SH-SY5Y (cell line): ENCODE results near the gene DGAT2.

Source experiments
- GATA2 ChIP-seq: IDR thresholded peaks from 2 replicates; pipeline ENCODE4 v1.6.1; 2011; ENCODE audit warnings: mild to moderate bottlenecking, low read depth, low read length
- GATA3 ChIP-seq: IDR thresholded peaks from 2 replicates; pipeline ENCODE4 v1.6.1; 2011; ENCODE audit warnings: low read depth, mild to moderate bottlenecking, low read length, moderate library complexity

The DGAT2 gene

DNA sequence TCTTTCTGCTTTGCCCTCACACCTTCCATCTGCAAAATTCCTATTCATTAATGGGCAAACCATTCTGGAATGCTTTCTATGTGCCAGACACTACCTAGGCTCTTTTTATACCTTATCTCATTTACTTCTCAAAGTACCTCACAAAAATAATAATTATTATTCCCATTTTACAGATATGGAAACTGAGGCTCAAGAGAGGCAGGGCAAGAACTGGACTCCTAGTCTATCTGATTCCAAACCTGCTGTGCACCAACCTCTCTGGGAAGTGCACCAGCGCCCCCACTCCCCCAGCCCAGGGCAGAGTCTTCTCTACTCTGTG is 826 bp upstream of the DGAT2 start:
- TF ChIP-seq GATA2 (no peak), GATA3 (no peak)

DNA sequence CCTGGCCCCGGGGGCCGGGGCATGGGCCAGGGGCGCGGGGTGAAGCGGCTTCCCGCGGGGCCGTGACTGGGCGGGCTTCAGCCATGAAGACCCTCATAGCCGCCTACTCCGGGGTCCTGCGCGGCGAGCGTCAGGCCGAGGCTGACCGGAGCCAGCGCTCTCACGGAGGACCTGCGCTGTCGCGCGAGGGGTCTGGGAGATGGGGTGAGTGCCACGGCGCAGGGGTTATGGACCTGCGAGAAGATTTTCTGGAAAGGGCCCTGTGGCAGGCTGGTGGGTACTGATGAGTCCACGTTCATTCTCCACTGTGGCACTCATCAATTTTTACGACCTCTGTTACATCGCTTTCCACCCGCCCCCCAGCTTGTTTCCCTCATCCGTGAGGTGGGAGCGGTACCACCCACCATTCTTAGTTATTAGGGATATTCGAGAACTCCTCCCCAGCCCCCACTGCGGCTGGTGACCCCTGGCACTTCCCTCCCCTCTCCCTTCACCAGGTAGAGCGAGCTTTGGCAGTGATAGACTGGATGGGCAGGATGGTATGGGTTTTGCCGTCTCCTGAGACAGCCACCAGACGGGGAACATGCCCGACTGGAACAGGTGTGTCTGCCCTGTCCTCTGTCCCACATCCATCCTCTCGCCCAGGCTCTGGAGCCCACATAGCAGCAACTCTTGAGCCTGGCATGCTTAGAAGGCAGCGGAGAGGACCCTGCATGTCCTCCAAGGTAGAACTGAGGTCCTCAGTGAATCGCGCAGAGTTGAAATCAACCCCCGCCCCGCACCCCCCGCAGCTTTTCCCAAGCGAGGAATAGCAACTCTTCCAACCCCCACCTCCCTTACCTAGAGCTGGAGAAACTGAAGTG is 562 bp downstream of the DGAT2 start:
- TF ChIP-seq GATA2 (no peak), GATA3 (no peak)

DNA sequence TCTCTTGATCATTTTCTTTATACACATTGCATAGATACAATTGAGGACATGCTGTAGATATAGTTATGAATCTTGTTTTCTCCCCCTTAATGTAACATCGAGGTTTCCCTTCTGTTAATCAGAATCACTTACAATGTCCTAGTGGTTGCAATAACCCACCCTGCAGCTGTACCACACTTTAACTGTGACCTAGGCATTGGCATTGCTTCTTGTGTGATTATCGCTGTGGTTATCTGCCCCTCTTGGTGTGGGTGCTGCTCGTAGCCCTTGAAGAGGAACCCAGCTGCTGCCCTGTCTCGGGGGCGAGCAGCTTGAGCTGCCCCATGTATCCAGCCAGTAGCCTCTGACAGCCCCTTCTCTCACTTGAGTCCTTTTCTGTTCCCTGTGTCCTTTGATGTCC is 1.5 kb downstream of the DGAT2 start:
- no peak for TF ChIP-seq GATA2
- no peak for TF ChIP-seq GATA3

DNA sequence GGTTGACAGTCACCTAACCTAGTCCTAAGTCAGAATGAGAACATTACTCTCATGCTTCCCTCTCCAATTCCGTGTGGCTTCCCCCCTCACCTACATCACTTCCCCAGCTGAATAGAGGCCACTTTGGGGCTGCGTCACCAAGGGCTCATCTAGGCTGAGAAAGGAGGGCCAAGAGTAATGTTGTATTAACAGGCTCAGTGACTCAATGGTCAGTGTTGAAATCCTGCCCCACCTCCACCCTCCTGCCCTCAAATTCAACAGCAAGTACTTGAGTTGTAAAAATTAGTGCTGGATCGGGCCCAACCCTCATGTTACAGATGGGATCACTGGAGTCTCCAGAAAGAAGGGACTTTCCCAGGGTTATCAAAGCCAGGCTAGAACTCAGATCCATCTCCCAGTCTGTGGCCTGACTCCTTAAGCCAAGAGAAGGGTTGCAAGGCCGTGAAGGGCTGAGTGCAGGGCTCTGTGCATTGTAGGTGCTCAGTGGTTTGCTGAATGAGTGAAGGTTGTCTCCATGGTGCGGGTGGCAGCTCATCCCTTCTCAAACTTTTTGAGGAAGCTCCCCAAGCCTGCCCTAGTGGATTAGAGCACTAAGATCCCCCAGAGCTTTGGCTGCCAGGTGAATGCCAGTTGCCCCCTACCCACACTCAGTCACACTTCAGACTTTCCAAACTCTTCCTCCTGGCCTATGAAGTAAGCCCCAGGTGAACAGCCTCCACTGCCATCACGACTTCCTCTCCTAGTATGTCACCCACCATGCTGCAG is 3.2 kb downstream of the DGAT2 start:
- TF ChIP-seq GATA3 (no peak), GATA2 (no peak)

DNA sequence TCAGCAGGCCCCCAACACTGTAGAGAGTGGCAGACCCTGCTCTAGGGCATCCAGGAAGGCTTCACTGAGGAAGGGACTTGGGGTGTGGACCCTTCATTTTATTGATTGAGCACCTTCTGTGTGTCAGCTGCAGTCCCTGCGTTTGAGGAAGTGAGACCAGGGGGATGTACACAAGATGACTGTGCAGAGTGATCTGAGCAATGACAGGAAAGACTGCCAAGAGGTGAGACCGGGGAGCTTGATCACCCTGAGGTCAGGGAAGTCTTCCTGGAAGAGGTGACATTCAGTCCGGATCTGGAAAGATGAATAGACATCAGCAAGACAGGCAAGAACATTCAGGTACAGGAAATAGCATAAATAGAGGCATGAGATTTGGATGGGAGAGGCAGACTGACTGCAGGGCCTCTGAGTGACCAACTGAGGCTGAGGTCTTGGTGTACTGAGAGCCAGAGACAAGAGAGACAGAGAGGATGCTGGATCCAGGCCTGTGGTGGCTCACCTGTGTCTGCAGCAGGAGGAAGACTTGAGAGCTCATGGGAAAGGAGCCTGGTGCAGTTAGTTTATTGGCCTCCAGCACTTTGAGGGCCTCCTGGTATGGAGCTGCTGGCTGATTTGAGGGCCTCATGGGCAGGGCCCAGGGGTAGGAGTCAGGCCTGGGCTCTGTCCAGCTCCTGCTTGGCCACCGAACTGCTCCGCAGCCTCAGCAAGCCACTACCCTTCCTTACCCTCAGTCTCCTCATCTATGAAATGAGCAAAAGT is 5.2 kb downstream of the DGAT2 start:
- no peak for TF ChIP-seq GATA3
- TF ChIP-seq GATA2: no peak

DNA sequence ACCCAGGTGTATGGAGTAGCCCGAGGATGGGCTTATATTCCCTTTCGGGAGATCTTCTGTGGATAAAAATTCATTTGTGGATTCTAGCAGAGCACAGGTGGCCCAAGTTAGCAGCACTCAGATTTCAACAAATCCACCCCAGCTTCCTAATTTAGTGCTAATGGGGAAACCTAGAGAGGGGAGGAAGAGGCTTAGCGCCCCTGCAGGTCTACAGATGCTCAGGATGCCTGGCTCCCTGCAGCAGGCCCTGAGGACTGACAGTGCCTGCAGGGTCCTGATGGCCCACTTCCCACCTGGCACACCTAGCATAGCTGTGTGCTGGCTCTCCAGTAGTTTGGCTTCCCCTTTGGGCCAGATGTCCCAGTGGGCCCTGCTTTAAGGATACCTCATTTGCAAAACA is 6.5 kb downstream of the DGAT2 start:
- TF ChIP-seq GATA3 (no peak), GATA2 (no peak)

DNA sequence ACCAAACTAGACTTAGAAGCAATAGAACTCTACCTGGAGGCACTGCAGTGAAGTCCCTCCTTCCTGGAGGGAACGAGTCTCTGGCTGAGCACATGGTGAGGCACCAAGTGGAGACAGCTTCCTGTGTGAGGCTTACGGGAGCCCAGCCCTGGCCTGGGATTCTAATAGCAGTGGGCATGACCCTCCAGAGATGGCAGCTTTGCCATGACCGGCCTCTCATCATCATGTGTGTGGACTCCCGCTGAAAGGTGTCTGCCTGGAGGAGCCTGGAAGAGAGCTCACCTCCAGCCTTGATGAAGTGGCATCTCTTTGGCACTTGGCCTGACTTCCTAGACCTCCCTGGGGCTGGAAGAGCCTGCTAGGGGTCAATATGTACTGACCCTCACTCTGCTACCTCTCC is 8.0 kb downstream of the DGAT2 start:
- TF ChIP-seq GATA3 (no peak), GATA2 (no peak)

DNA sequence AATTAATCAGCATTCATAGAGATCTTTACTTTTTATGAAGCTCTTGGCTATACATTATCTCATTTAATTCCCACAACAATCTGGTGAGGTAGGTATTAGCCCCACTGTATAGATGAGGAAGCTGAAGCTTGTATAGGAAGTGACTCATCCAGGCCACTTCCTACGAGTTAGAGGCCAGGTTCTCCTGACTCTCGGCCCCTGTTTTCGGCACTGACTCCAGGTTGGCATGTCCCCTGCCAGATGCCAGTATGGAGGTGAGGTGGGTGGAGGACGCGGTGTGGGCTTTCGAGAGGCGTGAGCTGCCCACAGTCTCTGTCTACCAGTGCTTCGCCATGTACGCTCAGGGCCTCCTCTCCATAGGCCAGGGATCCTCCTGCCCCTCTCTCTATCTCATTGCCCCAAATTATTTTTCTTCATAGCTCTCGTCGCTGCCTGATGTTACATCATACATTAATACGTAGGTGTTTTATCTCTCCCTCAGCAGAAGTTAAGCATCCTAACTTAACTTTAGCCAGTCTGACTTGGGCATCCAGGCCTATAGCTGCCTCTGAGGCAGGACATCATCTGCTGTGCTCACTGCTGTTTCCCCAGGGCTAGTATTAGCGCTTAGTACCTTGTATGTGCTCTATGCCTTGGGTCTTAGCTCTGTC is 9.0 kb downstream of the DGAT2 start:
- TF ChIP-seq GATA3 (no peak), GATA2 (no peak)

DNA sequence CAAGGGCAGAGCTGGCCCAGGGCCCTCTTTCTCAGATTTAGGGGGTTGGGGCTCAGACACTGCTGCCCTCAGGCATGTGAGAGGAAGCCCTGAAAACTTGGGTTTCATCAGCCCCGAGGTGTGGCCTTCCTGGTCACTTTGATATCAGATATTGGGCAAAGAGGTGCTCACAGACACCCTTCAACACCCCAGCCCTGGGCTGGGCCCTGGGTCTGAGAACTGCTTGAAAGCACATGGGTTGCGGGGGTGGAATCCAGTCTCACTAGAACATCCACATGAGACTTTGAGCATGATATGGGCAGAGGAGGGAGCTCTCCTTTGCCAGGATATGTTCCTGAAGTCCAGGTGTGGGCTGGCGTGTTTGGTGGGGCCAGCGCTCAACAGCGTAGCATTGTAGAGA is 10.4 kb downstream of the DGAT2 start:
- TF ChIP-seq GATA2 (no peak), GATA3 (no peak)

DNA sequence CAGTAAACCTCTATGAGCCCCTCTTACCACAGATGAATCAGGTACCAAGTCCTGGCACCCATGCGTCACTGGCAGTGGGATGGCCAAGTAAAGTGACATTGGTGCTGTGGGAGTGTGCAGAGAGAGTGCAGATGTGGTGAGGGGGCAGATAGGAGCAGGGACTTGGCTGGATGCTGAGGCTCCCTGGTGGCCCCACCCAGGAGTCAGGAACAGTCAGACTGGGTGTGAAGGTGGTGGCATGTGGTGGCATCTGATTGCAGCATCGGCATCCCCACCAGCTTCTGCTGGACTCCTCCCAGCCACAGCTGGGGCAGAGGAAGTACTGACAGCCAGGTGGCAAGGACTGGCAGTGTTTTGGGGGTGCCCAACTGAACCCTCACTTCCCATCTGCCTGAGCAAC is 11.4 kb downstream of the DGAT2 start:
- TF ChIP-seq GATA3 (no peak), GATA2 (no peak)

DNA sequence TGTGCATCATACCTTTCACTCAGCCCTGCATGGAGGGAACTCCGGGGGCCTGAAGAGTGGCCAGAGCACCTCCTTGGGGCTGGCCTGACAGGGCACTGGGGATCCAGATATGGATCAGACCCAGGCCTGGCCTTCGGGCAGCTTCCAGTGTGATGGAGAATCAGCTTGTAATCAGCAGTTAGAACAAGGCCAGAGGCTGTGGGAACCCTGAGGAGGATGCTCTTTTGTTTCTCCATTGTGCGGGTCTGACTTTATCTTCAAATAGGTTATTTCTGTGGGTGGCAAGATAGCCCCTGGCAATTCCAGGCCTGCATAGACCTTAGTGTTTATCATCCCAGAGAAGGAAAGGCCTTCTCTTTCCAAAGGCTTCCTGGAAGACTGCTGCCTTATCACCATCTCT is 12.3 kb downstream of the DGAT2 start:
- no peak for TF ChIP-seq GATA3
- TF ChIP-seq GATA2: peak; percentile 45; the same call in 1 of the 2 replicates

DNA sequence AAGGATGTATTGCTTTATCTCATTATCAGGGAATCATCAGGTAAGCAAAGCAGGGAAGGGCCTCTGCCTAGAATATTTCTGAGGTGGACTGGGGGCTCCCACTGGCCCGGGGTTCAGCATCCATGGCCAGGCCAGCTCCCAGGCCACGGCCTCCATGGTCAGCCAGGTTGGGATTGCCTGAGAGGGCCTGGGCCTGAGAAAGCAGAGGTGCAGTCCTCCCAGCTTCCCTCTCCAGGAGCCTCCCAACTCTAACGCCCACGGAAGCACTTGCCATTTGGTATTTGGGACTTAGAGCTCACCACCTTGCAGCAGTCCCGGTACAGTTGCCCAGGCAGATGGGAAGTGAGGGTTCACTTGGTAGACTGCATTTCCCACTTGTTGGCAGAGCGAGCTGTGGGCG is 12.7 kb downstream of the DGAT2 start:
- TF ChIP-seq GATA3: no peak
- TF ChIP-seq GATA2: no peak

DNA sequence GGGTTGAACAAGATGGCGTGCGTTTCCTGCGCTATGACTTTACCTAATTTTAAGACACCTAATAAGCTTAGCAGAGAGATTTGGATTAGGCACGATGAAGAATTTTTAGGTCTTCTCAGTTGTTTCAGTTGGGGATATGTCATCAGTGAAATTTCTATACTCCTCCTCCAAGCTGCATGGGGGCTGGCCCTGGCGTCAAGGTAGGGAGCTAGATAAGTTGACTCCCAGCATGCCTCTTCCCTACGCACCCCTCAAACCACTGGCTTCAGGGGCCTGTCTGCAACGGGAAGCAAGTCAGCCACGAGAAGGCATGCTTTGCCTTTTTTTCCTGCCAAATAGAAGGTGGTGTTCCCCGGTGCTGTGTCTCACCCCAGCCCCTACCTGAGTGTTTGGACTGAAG is 13.3 kb downstream of the DGAT2 start:
- TF ChIP-seq GATA2 (no peak), GATA3 (no peak)

DNA sequence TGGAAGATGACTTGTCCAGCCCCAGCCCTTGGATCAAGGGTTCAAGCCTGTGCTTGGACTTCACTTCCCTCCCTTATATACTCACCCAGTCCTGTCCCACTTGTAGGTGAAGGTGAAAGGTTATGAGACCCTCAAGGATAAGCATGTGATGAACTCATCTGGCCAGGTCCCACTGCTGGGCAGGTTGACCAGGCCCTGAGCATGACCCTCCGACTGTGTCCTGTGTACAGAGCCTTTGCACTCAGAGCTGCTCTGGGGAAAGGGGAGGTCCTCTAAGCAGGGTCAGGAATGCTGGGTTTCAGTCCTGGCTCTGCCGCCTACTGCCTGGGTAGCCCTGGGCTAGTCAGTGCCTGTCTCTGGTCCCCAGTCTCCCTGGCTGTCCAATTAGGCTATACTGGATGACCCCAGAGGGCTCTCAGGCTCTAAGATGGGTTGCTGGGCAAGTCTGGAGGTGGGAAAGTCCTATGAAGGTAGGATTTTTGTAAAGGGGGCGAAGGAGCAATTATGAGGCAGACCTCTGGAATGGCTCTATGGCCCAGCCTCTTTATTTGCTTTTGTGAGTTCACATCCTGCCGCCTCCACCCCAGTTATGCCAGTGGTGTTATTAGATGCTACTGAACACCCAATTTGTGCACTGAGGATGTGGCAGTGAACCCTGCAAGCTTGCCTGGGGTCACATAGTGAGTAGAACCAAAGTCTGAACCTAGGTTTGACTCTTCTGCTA is 14.1 kb downstream of the DGAT2 start:
- TF ChIP-seq GATA2 (no peak), GATA3 (no peak)
